HCT116 (cell line): ENCODE measurements around the gene RHBDF1. TPM values are rescaled to one million over a fixed set of nuclear protein-coding genes. Genes with fewer than 3 reads are reported as not detected.

Experiments
- ATAC-seq: fragments of 200-7000 bp; cut with Tn5 transposase; 2 replicates; pipeline ENCODE4 v1.9.1; 2020; ENCODE audit warnings: mild to moderate bottlenecking, moderate library complexity
- BruUV-seq: library from RNA; stranded (reverse); fragments of 400-500 nt; replicated peaks from 2 replicates; lab custom pipeline; 2021; lab: Mats Ljungman, UMichigan
- CTCF ChIA-PET: fragments of 300-600 bp; sonication (Branson Sonifier 250); formaldehyde crosslinking; loops from one replicate; lab custom pipeline; 2021; ENCODE audit warnings: antibody characterized with exemption; lab: Charles Lee
- POLR2A ChIA-PET: fragments of 300-600, 350-600 bp; sonication (Branson Sonifier 250); formaldehyde crosslinking; loops from one replicate; lab custom pipeline; 2021; ENCODE audit warnings: antibody characterized with exemption; lab: Charles Lee
- RAD21 ChIA-PET, 2 experiments: fragments of 300-600 bp; sonication (Branson Sonifier 250); formaldehyde crosslinking; loops; one replicate each; lab custom pipeline; 2023; ENCODE audit warnings: low total read pairs in 2 of 2; ENCODE audit not compliant: uncharacterized antibody in 2 of 2, unreplicated experiment in 2 of 2, low non-redundant PET in 1 of 2; lab: Charles Lee
- DNase-seq: peaks from one replicate; pipeline ENCODE4 v3.0.0-alpha.2; 2010; ENCODE audit warnings: low read depth, low spot score
- H2AFZ ChIP-seq: fragments of 200-600 bp; shearing (Covaris generic), sonication (generic); 2 replicates; pipeline ENCODE4 v1.6.1; 2017; ENCODE audit warnings: low read depth, mixed run types, mixed read lengths, antibody characterized with exemption, low read length; ENCODE audit not compliant: poor library complexity, severe bottlenecking
- H3K27ac ChIP-seq: 2 replicates; pipeline ENCODE4 v1.5.1; 2012; ENCODE audit warnings: low read depth, low read length
- H3K27me3 ChIP-seq: fragments of 200-600 bp; sonication (generic); 2 replicates; pipeline ENCODE4 v1.6.1; 2016; ENCODE audit warnings: mixed run types, low read length, mixed read lengths; ENCODE audit not compliant: insufficient read depth
- H3K36me3 ChIP-seq, 2 experiments: fragments of 200-500 bp in 1 of 2; fragments of 200-600 bp in 1 of 2; sonication (Bioruptor generic) in 1 of 2; sonication (generic) in 1 of 2; 2 replicates each; pipeline versions ENCODE4 v1.5.1 to v1.6.1; 2014 to 2016; ENCODE audit warnings: low read length in 2 of 2, inconsistent platforms in 1 of 2, mixed read lengths in 1 of 2, mixed run types in 1 of 2; ENCODE audit not compliant: insufficient read depth in 2 of 2, control insufficient read depth in 1 of 2
- H3K4me1 ChIP-seq, 2 experiments: fragments of 200-600 bp in 1 of 2; sonication (generic) in 1 of 2; 2 replicates each; pipeline versions ENCODE4 v1.5.1 to v1.6.1; 2012 to 2017; ENCODE audit warnings: low read length in 2 of 2, inconsistent platforms in 1 of 2, mild to moderate bottlenecking in 1 of 2, mixed read lengths in 1 of 2, mixed run types in 1 of 2, moderate library complexity in 1 of 2; ENCODE audit not compliant: insufficient read depth in 2 of 2, control insufficient read depth in 1 of 2
- H3K4me2 ChIP-seq: fragments of 200-600 bp; sonication (generic); 2 replicates; pipeline ENCODE4 v1.6.1; 2017; ENCODE audit warnings: mixed run types, low read length, mixed read lengths
- H3K4me3 ChIP-seq, 2 experiments: fragments of 200-600 bp in 1 of 2; sonication (generic) in 1 of 2; replicated peaks in 1 of 2; 2 replicates each; pipeline ENCODE4 v1.5.1; 2011 to 2016; ENCODE audit warnings: low read length in 2 of 2, control low read depth in 1 of 2, low read depth in 1 of 2, mild to moderate bottlenecking in 1 of 2, mixed read lengths in 1 of 2, mixed run types in 1 of 2
- H3K79me2 ChIP-seq: fragments of 200-600 bp; sonication (generic); 2 replicates; pipeline ENCODE4 v1.6.1; 2017; ENCODE audit warnings: mild to moderate bottlenecking, mixed run types, low read length, moderate library complexity, mixed read lengths; ENCODE audit not compliant: insufficient read depth
- H3K9ac ChIP-seq: fragments of 200-600 bp; sonication (generic); 2 replicates; pipeline ENCODE4 v1.6.1; 2016; ENCODE audit warnings: low read length, mixed read lengths
- H3K9me2 ChIP-seq: fragments of 200-600 bp; sonication (generic), shearing (Covaris generic); 2 replicates; pipeline ENCODE4 v1.6.1; 2017; ENCODE audit warnings: mixed run types, mild to moderate bottlenecking, moderate library complexity; ENCODE audit not compliant: insufficient read depth
- H3K9me3 ChIP-seq, 2 experiments: fragments of 200-500 bp in 1 of 2; fragments of 200-600 bp in 1 of 2; sonication (Bioruptor generic) in 1 of 2; sonication (generic) in 1 of 2; 2 replicates each; pipeline ENCODE4 v1.6.1; 2014 to 2017; ENCODE audit warnings: low read length in 2 of 2, mixed read lengths in 2 of 2, inconsistent platforms in 1 of 2, low read depth in 1 of 2, mild to moderate bottlenecking in 1 of 2, mixed run types in 1 of 2, moderate library complexity in 1 of 2; ENCODE audit not compliant: control insufficient read depth in 1 of 2, insufficient read depth in 1 of 2
- H4K20me1 ChIP-seq: fragments of 200-600 bp; sonication (generic), shearing (Covaris generic); 2 replicates; pipeline ENCODE4 v1.6.1; 2017; ENCODE audit warnings: mixed run types, mild to moderate bottlenecking, moderate library complexity; ENCODE audit not compliant: insufficient read depth
- CBX3 ChIP-seq: IDR thresholded peaks from 2 replicates; pipeline ENCODE4 v1.6.1; 2012; ENCODE audit warnings: low read depth
- CEBPB ChIP-seq: IDR thresholded peaks from 2 replicates; pipeline ENCODE4 v1.6.1; 2012; ENCODE audit warnings: low read depth
- EGR1 ChIP-seq: IDR thresholded peaks from 2 replicates; pipeline ENCODE4 v1.6.1; 2012; ENCODE audit warnings: low read depth
- ELF1 ChIP-seq: IDR thresholded peaks from 2 replicates; pipeline ENCODE4 v1.6.1; 2012; ENCODE audit warnings: low read depth, borderline replicate concordance
- EZH2 ChIP-seq: fragments of 200-600 bp; sonication (generic); IDR thresholded peaks from 2 replicates; pipeline ENCODE4 v1.6.1; 2017; ENCODE audit warnings: antibody characterized with exemption, mixed run types
- JUND ChIP-seq: IDR thresholded peaks from 2 replicates; pipeline ENCODE4 v1.6.1; 2012
- POLR2A ChIP-seq: IDR thresholded peaks from 2 replicates; pipeline ENCODE4 v1.7.0; 2011; ENCODE audit warnings: borderline replicate concordance; ENCODE audit not compliant: insufficient read depth, insufficient read length; ENCODE audit errors: extremely low read depth
- POLR2AphosphoS5 ChIP-seq: IDR thresholded peaks from 2 replicates; pipeline ENCODE4 v1.6.1; 2011; ENCODE audit warnings: mild to moderate bottlenecking, low read depth, low read length, moderate library complexity
- RAD21 ChIP-seq: IDR thresholded peaks from 2 replicates; pipeline ENCODE4 v1.6.1; 2012; ENCODE audit warnings: low read depth, mild to moderate bottlenecking
- SIN3A ChIP-seq: IDR thresholded peaks from 2 replicates; pipeline ENCODE4 v1.6.1; 2012; ENCODE audit warnings: low read depth
- SP1 ChIP-seq: IDR thresholded peaks from 2 replicates; pipeline ENCODE4 v1.6.1; 2012; ENCODE audit warnings: low read depth
- SRF ChIP-seq: IDR thresholded peaks from 2 replicates; pipeline ENCODE4 v1.6.1; 2012; ENCODE audit warnings: low read depth
- YY1 ChIP-seq: IDR thresholded peaks from 2 replicates; pipeline ENCODE4 v1.6.1; 2011; ENCODE audit warnings: low read length, low read depth, moderate library complexity, mild to moderate bottlenecking; ENCODE audit not compliant: insufficient replicate concordance; ENCODE audit errors: extremely low read depth
- ZFX ChIP-seq: fragments of 450-650 bp; IDR thresholded peaks from 2 replicates; pipeline ENCODE4 v1.6.1; 2017
- ZNF274 ChIP-seq: fragments of 200-500 bp; sonication (Bioruptor generic); IDR thresholded peaks from 2 replicates; pipeline ENCODE4 v1.6.1; 2014; ENCODE audit warnings: mild to moderate bottlenecking, low read depth, low read length, inconsistent platforms
- intact Hi-C: fragments of 100-400 bp; cut with micrococcal nuclease; formaldehyde crosslinking; loops from 2 replicates; pipeline ENCODE4 v1.10.0; 2022
- total RNA-seq: library from RNA; stranded (reverse); gene quantifications from one replicate; pipeline ENCODE4 v1.2.1, GENCODE V29; 2021; ENCODE audit not compliant: unreplicated experiment
- TF ChIP-seq, protein P1 (sequence below): IDR thresholded peaks from 2 replicates; pipeline ENCODE4 v1.6.1; 2012; ENCODE audit warnings: low read depth
- TF ChIP-seq, protein P2 (sequence below): IDR thresholded peaks from 2 replicates; pipeline ENCODE4 v1.6.1; 2011; ENCODE audit warnings: mild to moderate bottlenecking, low read length, moderate library complexity; ENCODE audit not compliant: insufficient replicate concordance; ENCODE audit errors: extremely low read depth
- TF ChIP-seq, protein P3 (sequence below): IDR thresholded peaks from 2 replicates; pipeline ENCODE4 v1.6.1; 2012
- TF ChIP-seq, protein P4 (sequence below), 3 experiments: fragments of 200-600 bp in 1 of 3; sonication (generic) in 1 of 3; IDR thresholded peaks in 2 of 3; conservative IDR thresholded peaks in 1 of 3; 2 replicates each; pipeline ENCODE4 v1.5.1; 2012 to 2017; ENCODE audit warnings: low read depth in 2 of 3, low read length in 2 of 3, antibody characterized with exemption in 1 of 3, borderline replicate concordance in 1 of 3, control low read depth in 1 of 3, mild to moderate bottlenecking in 1 of 3, mixed read lengths in 1 of 3, mixed run types in 1 of 3, moderate library complexity in 1 of 3; ENCODE audit not compliant: insufficient read depth in 1 of 3

Gene RHBDF1
- total RNA-seq, 1 experiment from 2014 or later, result 19.8 TPM

DNA sequence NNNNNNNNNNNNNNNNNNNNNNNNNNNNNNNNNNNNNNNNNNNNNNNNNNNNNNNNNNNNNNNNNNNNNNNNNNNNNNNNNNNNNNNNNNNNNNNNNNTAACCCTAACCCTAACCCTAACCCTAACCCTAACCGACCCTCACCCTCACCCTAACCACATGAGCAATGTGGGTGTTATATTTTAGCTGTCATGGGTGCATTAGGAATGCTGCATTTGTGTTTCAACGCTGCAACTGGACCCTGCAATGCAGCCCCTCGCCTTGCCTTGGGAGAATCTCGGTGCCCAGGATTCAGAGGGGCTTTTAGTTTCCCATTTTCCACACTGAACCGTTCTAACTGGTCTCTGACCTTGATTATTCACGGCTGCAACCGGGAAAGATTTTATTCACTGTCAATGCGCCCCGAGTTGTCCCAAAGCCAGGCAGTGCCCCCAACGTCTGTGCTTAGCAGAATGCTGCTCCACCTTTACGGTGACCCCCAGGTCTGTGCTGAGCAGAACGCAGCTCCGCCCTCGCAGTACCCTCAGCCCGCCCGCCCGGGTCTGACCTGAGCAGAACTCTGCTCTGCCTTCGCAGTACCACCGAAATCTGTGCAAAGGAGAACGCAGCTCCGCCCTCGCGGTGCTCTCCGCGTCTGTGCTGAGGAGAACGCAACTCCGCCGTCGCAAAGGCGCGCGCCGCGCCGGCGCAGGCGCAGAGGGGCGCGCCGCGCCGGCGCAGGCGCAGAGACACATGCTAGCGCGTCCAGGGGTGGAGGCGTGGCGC, 62.3 kb downstream of the RHBDF1 start:
- intact Hi-C loops, result no loop called here
- H3K9me2 ChIP-seq, result no peaks in the 10 kb centered on the region
- DNase-seq (no peak), ATAC-seq (peak; percentile 81)
- H3K79me2 ChIP-seq, result no peaks in the 10 kb centered on the region
- no peaks in the 10 kb centered on the region for H3K4me1 ChIP-seq
- no peak overlapping the region for H3K4me2 ChIP-seq
- H3K27ac ChIP-seq, result no peak overlapping the region
- BruUV-seq, result no TSS peak
- no peaks in the 10 kb centered on the region for H3K36me3 ChIP-seq
- no peak overlapping the region for H2AFZ ChIP-seq
- H3K9me3 ChIP-seq, result no peaks in the 10 kb centered on the region
- RAD21 ChIA-PET, result no interaction called here
- POLR2A ChIA-PET, result no interaction called here
- H3K4me3 ChIP-seq, result peak overlapping the region in 1 of 2 experiments; percentile 25; a peak in 2 of 4 replicates
- H3K27me3 ChIP-seq, result no peaks in the 10 kb centered on the region
- no peaks in the 10 kb centered on the region for H4K20me1 ChIP-seq
- CTCF ChIA-PET, result no interaction called here
- TF ChIP-seq ELF1, result no peak
- TF ChIP-seq CEBPB, result no peak
- TF ChIP-seq, protein P1, sequence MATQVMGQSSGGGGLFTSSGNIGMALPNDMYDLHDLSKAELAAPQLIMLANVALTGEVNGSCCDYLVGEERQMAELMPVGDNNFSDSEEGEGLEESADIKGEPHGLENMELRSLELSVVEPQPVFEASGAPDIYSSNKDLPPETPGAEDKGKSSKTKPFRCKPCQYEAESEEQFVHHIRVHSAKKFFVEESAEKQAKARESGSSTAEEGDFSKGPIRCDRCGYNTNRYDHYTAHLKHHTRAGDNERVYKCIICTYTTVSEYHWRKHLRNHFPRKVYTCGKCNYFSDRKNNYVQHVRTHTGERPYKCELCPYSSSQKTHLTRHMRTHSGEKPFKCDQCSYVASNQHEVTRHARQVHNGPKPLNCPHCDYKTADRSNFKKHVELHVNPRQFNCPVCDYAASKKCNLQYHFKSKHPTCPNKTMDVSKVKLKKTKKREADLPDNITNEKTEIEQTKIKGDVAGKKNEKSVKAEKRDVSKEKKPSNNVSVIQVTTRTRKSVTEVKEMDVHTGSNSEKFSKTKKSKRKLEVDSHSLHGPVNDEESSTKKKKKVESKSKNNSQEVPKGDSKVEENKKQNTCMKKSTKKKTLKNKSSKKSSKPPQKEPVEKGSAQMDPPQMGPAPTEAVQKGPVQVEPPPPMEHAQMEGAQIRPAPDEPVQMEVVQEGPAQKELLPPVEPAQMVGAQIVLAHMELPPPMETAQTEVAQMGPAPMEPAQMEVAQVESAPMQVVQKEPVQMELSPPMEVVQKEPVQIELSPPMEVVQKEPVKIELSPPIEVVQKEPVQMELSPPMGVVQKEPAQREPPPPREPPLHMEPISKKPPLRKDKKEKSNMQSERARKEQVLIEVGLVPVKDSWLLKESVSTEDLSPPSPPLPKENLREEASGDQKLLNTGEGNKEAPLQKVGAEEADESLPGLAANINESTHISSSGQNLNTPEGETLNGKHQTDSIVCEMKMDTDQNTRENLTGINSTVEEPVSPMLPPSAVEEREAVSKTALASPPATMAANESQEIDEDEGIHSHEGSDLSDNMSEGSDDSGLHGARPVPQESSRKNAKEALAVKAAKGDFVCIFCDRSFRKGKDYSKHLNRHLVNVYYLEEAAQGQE, result no peak
- no peak for TF ChIP-seq SIN3A
- TF ChIP-seq EZH2, result no peak
- TF ChIP-seq SP1, result no peak
- no peak for TF ChIP-seq POLR2A
- TF ChIP-seq CBX3, result no peak
- no peak for TF ChIP-seq YY1
- TF ChIP-seq, protein P2, sequence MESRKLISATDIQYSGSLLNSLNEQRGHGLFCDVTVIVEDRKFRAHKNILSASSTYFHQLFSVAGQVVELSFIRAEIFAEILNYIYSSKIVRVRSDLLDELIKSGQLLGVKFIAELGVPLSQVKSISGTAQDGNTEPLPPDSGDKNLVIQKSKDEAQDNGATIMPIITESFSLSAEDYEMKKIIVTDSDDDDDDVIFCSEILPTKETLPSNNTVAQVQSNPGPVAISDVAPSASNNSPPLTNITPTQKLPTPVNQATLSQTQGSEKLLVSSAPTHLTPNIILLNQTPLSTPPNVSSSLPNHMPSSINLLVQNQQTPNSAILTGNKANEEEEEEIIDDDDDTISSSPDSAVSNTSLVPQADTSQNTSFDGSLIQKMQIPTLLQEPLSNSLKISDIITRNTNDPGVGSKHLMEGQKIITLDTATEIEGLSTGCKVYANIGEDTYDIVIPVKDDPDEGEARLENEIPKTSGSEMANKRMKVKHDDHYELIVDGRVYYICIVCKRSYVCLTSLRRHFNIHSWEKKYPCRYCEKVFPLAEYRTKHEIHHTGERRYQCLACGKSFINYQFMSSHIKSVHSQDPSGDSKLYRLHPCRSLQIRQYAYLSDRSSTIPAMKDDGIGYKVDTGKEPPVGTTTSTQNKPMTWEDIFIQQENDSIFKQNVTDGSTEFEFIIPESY, result no peak
- TF ChIP-seq, protein P3, sequence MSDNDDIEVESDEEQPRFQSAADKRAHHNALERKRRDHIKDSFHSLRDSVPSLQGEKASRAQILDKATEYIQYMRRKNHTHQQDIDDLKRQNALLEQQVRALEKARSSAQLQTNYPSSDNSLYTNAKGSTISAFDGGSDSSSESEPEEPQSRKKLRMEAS, result no peak
- TF ChIP-seq JUND, result no peak
- TF ChIP-seq RAD21, result no peak
- no peak for TF ChIP-seq ZFX
- TF ChIP-seq POLR2AphosphoS5, result no peak
- TF ChIP-seq SRF, result no peak
- TF ChIP-seq EGR1, result no peak
- TF ChIP-seq, protein P4, sequence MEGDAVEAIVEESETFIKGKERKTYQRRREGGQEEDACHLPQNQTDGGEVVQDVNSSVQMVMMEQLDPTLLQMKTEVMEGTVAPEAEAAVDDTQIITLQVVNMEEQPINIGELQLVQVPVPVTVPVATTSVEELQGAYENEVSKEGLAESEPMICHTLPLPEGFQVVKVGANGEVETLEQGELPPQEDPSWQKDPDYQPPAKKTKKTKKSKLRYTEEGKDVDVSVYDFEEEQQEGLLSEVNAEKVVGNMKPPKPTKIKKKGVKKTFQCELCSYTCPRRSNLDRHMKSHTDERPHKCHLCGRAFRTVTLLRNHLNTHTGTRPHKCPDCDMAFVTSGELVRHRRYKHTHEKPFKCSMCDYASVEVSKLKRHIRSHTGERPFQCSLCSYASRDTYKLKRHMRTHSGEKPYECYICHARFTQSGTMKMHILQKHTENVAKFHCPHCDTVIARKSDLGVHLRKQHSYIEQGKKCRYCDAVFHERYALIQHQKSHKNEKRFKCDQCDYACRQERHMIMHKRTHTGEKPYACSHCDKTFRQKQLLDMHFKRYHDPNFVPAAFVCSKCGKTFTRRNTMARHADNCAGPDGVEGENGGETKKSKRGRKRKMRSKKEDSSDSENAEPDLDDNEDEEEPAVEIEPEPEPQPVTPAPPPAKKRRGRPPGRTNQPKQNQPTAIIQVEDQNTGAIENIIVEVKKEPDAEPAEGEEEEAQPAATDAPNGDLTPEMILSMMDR (IDR thresholded peaks at IDR 0.05 in 2 of 3, conservative IDR thresholded peaks at IDR 0.05 in 1 of 3; ENCODE audit: borderline replicate concordance in 1 of 3, insufficient read depth in 1 of 3, low read depth in 2 of 3, low read length in 2 of 3), result no peak
- no peak for TF ChIP-seq ZNF274
- H3K9ac ChIP-seq, result no peak overlapping the region
